ENCODE results near the gene HOXB5.
A peak's percentile ranks its signal among the peaks of the same experiment; 100 is the strongest.

Gene HOXB5

DNA sequence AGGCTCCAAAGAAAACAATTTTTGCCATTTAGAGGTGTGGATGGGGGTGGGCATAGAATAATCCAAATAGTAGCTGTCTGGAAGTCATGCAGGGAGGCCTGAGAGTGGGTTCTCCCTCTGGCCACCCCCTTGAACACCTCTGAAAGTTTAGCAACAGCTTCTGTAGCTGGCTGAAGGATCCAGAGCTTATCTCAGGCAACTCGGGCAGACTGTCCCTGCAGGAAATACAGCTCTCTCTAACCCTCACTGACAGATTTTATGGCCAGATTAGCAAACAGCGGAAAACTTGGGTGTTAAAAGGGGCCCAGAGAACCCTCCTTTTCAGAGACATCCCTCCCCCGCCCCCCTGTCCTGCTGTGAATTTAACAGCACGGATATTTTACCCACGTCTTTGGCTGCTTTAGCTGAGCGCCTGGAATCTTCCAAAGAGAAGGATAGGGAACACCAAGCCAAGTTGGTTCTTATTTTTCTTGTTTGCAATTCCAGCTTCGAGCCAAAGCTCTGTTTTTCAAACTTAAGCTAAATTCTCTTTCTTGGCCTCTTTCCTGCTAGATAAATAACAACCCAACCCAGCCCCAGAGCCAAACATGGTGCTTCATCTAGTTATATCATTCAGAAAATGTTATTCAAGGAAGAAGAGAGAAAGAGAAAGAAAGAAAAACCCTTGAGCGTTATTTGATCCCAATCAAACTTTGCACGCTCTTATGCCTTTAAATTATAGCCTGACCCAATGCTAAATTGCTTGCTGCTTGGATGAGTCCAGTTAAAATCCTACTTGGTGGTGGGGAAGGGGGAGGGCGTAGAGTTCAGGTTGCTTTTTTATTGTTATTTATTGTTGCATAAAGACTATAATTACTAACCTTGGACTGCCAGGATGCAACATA lies 46.4 kb downstream of the HOXB5 start (continued):
- TF ChIP-seq, protein P1, sequence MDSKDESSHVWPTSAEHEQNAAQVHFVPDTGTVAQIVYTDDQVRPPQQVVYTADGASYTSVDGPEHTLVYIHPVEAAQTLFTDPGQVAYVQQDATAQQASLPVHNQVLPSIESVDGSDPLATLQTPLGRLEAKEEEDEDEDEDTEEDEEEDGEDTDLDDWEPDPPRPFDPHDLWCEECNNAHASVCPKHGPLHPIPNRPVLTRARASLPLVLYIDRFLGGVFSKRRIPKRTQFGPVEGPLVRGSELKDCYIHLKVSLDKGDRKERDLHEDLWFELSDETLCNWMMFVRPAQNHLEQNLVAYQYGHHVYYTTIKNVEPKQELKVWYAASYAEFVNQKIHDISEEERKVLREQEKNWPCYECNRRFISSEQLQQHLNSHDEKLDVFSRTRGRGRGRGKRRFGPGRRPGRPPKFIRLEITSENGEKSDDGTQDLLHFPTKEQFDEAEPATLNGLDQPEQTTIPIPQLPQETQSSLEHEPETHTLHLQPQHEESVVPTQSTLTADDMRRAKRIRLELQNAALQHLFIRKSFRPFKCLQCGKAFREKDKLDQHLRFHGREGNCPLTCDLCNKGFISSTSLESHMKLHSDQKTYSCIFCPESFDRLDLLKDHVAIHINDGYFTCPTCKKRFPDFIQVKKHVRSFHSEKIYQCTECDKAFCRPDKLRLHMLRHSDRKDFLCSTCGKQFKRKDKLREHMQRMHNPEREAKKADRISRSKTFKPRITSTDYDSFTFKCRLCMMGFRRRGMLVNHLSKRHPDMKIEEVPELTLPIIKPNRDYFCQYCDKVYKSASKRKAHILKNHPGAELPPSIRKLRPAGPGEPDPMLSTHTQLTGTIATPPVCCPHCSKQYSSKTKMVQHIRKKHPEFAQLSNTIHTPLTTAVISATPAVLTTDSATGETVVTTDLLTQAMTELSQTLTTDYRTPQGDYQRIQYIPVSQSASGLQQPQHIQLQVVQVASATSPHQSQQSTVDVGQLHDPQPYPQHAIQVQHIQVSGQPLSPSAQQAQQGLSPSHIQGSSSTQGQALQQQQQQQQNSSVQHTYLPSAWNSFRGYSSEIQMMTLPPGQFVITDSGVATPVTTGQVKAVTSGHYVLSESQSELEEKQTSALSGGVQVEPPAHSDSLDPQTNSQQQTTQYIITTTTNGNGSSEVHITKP (tag by site-specific recombination; IDR thresholded peaks at IDR 0.05): peak; percentile 95
- TF ChIP-seq, protein P2, sequence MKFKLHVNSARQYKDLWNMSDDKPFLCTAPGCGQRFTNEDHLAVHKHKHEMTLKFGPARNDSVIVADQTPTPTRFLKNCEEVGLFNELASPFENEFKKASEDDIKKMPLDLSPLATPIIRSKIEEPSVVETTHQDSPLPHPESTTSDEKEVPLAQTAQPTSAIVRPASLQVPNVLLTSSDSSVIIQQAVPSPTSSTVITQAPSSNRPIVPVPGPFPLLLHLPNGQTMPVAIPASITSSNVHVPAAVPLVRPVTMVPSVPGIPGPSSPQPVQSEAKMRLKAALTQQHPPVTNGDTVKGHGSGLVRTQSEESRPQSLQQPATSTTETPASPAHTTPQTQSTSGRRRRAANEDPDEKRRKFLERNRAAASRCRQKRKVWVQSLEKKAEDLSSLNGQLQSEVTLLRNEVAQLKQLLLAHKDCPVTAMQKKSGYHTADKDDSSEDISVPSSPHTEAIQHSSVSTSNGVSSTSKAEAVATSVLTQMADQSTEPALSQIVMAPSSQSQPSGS (tag by site-specific recombination; IDR thresholded peaks at IDR 0.05; ENCODE audit: low read depth): 0 out of 2 replicates have a peak, but pooled peaks have one; percentile 7
- TF ChIP-seq ZIC2 (tag by site-specific recombination; IDR thresholded peaks at IDR 0.05) (peak; percentile 83), ZBTB21 (tag by site-specific recombination; IDR thresholded peaks at IDR 0.05) (0 out of 2 replicates have a peak, but pooled peaks have one; percentile 12), ZXDB (tag by site-specific recombination; IDR thresholded peaks at IDR 0.05) (peak; percentile 94), ZNF169 (tag by site-specific recombination; IDR thresholded peaks at IDR 0.05) (no peak), ZNF174 (tag by site-specific recombination; IDR thresholded peaks at IDR 0.05) (no peak), ZNF302 (tag by site-specific recombination; IDR thresholded peaks at IDR 0.05; ENCODE audit: low read depth) (no peak), ZNF600 (tag by site-specific recombination; IDR thresholded peaks at IDR 0.05) (peak; percentile 28; the same call in 1 of the 2 replicates), ZNF140 (tag by site-specific recombination; IDR thresholded peaks at IDR 0.05) (no peak), ZNF214 (tag by site-specific recombination; IDR thresholded peaks at IDR 0.05; ENCODE audit: borderline replicate concordance) (no peak), ZNF510 (tag by site-specific recombination; IDR thresholded peaks at IDR 0.05; ENCODE audit: insufficient replicate concordance) (no peak), ZNF391 (tag by site-specific recombination; IDR thresholded peaks at IDR 0.05; ENCODE audit: borderline replicate concordance, low read depth) (0 out of 2 replicates have a peak, but pooled peaks have one; percentile 29)
- TF ChIP-seq, protein P3, sequence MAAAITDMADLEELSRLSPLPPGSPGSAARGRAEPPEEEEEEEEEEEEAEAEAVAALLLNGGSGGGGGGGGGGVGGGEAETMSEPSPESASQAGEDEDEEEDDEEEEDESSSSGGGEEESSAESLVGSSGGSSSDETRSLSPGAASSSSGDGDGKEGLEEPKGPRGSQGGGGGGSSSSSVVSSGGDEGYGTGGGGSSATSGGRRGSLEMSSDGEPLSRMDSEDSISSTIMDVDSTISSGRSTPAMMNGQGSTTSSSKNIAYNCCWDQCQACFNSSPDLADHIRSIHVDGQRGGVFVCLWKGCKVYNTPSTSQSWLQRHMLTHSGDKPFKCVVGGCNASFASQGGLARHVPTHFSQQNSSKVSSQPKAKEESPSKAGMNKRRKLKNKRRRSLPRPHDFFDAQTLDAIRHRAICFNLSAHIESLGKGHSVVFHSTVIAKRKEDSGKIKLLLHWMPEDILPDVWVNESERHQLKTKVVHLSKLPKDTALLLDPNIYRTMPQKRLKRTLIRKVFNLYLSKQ (tag by site-specific recombination; IDR thresholded peaks at IDR 0.05; ENCODE audit: borderline replicate concordance): no peak
- TF ChIP-seq, protein P4, sequence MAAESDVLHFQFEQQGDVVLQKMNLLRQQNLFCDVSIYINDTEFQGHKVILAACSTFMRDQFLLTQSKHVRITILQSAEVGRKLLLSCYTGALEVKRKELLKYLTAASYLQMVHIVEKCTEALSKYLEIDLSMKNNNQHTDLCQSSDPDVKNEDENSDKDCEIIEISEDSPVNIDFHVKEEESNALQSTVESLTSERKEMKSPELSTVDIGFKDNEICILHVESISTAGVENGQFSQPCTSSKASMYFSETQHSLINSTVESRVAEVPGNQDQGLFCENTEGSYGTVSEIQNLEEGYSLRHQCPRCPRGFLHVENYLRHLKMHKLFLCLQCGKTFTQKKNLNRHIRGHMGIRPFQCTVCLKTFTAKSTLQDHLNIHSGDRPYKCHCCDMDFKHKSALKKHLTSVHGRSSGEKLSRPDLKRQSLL (tag by site-specific recombination; IDR thresholded peaks at IDR 0.05): peak; percentile 67; the same call in 1 of the 2 replicates
- TF ChIP-seq, protein P5, sequence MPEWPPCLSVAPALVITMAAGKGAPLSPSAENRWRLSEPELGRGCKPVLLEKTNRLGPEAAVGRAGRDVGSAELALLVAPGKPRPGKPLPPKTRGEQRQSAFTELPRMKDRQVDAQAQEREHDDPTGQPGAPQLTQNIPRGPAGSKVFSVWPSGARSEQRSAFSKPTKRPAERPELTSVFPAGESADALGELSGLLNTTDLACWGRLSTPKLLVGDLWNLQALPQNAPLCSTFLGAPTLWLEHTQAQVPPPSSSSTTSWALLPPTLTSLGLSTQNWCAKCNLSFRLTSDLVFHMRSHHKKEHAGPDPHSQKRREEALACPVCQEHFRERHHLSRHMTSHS (tag by site-specific recombination; IDR thresholded peaks at IDR 0.05): 0 out of 2 replicates have a peak, but pooled peaks have one; percentile 41
